Mesodermal cell (in vitro differentiated cells): ENCODE data around the gene IMPA2. TPM values are rescaled to one million over a fixed set of nuclear protein-coding genes. Genes with fewer than 3 reads are reported as not detected.
"Not testable (repeated sequence)": the region's sequence is repeated elsewhere in the genome, so short reads cannot be mapped to it uniquely, and the experiment has no call there.

Experiments
- H3K27ac ChIP-seq: 2 replicates; pipeline ENCODE4 v1.7.0; 2013; ENCODE audit warnings: mild to moderate bottlenecking, low read depth, low read length, moderate library complexity; ENCODE audit not compliant: severe bottlenecking
- H3K36me3 ChIP-seq: 2 replicates; pipeline ENCODE4 v1.7.1; 2013; ENCODE audit warnings: mild to moderate bottlenecking, low read length, moderate library complexity; ENCODE audit not compliant: control insufficient read depth, insufficient read depth
- H3K4me1 ChIP-seq: one replicate; pipeline ENCODE4 v1.7.1; 2013; ENCODE audit warnings: mild to moderate bottlenecking, low read length; ENCODE audit not compliant: insufficient read depth, control insufficient read depth, poor library complexity, severe bottlenecking
- H3K4me3 ChIP-seq: 2 replicates; pipeline ENCODE4 v1.7.0; 2013; ENCODE audit warnings: low read length, control low read depth, mild to moderate bottlenecking; ENCODE audit not compliant: insufficient read depth, poor library complexity, severe bottlenecking; ENCODE audit errors: extremely low read depth
- H3K9me3 ChIP-seq: 2 replicates; pipeline ENCODE4 v1.7.1; 2013; ENCODE audit warnings: mild to moderate bottlenecking, low read length, moderate library complexity; ENCODE audit not compliant: control insufficient read depth
- WGBS, 2 experiments: methylation state at CpG; one replicate each; pipeline ENCODE4 v1.1.5; 2013; ENCODE audit warnings: missing lambda C conversion rate in 2 of 2; ENCODE audit not compliant: insufficient coverage in 2 of 2; 5-methylcytosine and 5-hydroxymethylcytosine counted together
- polyA plus RNA-seq, 2 experiments: library from polyadenylated mRNA; stranded (reverse); fragments of 50-300 nt; gene quantifications; one replicate each; pipeline ENCODE4 v1.2.3, GENCODE V29; 2013

IMPA2 gene
- polyA plus RNA-seq (2013, experiment 1 of 2) = 38.0 TPM
- polyA plus RNA-seq (2013, experiment 2 of 2) = 36.4 TPM

GRCh38 chr18:11981192-11981542 is at the start of gene IMPA2:
Gene IMPA2 (plus strand): TSS chr18:11981507. CDS start chr18:11981670, 163 bp downstream.
- H3K36me3 ChIP-seq = peaks cover under 1% of the 10 kb centered on the region
- H3K4me3 ChIP-seq = peak within 1 kb of the TSS; percentile 71
- H3K27ac ChIP-seq = peak within 1 kb of the TSS; percentile 97
- WGBS, 2 experiments = 0 to 2% methylated on average over 12 to 21 of the region's 42 CpGs
- peaks cover 5% of the 10 kb centered on the region for H3K4me1 ChIP-seq
- H3K9me3 ChIP-seq = no peaks in the 10 kb centered on the region

DNA sequence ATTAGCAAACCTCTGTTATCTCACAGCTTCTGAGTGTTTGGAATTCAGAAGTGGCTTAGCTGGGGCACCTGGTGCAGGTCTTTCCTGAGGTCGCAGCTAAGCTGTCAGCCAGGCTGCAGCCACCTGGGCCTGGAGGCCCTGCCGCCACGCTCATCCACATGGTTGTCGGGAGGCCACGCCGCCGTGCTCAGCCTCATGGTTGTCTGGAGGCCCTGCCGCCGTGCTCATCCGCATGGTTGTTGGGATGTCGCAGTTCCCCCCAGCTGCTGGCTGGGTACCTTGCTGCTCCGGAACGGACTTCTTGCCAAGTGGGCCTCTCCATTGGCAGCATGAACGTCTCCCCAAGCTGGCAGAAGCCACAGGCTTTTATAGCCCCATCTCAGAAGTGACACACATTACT is 48.9 kb upstream of the IMPA2 start:
- Histone ChIP-seq H3K9me3 (no peaks in the 10 kb centered on the region), H3K36me3 (no peaks in the 10 kb centered on the region), H3K4me1 (peaks cover 5% of the 10 kb centered on the region), H3K4me3 (no peak overlapping the region), H3K27ac (no peak overlapping the region)
- 96% methylated on average over 11 to 14 of the region's 14 CpGs for WGBS, 2 experiments

- Histone ChIP-seq H3K36me3 (no peaks in the 10 kb centered on the region), H3K9me3 (no peaks in the 10 kb centered on the region)
- 20 to 25% methylated on average over 2 to 3 of the region's 4 CpGs for WGBS, 2 experiments
Observed at GRCh38 chr18:11937874-11938478, 43.3 kb upstream of the IMPA2 start.

GRCh38 chr18:11940956-11941355 is 40.4 kb upstream of the IMPA2 start:
- no peaks in the 10 kb centered on the region for H3K4me1 ChIP-seq
- no peaks in the 10 kb centered on the region for H3K36me3 ChIP-seq
- H3K4me3 ChIP-seq = no peak overlapping the region
- no peak overlapping the region for H3K27ac ChIP-seq
- no peaks in the 10 kb centered on the region for H3K9me3 ChIP-seq
- no CpG with 5 or more reads among the region's 2 CpGs for WGBS, 2 experiments

More at GRCh38 chr18:11937874-11938478, 43.3 kb upstream of the IMPA2 start:
- no peak overlapping the region for H3K27ac ChIP-seq
- H3K4me3 ChIP-seq = no peak overlapping the region
- H3K4me1 ChIP-seq = no peaks in the 10 kb centered on the region

GRCh38 chr18:11943551-11943950 is 37.8 kb upstream of the IMPA2 start:
- Histone ChIP-seq H3K9me3 (no peaks in the 10 kb centered on the region), H3K4me3 (no peak overlapping the region), H3K27ac (no peak overlapping the region), H3K4me1 (peaks cover 13% of the 10 kb centered on the region), H3K36me3 (no peaks in the 10 kb centered on the region)
- 78 to 80% methylated on average over 5 of the region's 6 CpGs for WGBS, 2 experiments

DNA sequence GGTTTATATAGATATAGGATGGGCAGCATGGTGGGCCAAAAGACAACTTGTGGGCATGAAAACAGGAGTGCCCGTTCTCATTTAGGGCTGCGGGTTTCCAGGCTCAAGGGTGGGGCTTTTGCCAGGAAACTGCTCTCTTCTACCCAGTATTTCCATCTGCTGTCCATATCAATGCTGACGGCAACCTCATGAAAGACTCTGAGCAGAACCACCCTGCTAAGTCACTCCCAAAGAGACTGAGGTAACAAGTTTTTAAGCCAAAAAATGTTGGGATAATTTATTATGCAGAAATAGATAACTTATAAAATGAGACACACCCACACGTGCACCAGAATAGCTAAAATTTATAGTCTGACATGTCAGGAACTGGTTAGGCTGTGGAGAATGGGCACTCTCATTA is 37.1 kb upstream of the IMPA2 start:
- peaks cover 13% of the 10 kb centered on the region for H3K4me1 ChIP-seq
- H3K4me3 ChIP-seq = no peak overlapping the region
- 72 to 100% methylated on average over 1 to 3 of the region's 4 CpGs for WGBS, 2 experiments
- H3K27ac ChIP-seq = no peak overlapping the region
- no peaks in the 10 kb centered on the region for H3K9me3 ChIP-seq
- no peaks in the 10 kb centered on the region for H3K36me3 ChIP-seq

GRCh38 chr18:11944786-11945185 is 36.5 kb upstream of the IMPA2 start:
- Histone ChIP-seq H3K9me3 (no peaks in the 10 kb centered on the region), H3K27ac (no peak overlapping the region), H3K4me3 (no peak overlapping the region), H3K36me3 (no peaks in the 10 kb centered on the region), H3K4me1 (peaks cover 13% of the 10 kb centered on the region)
- 97 to 99% methylated on average over 4 of the region's 5 CpGs for whole genome bisulfite sequencing, 2 experiments

- peak overlapping the region; percentile 43 for H3K27ac ChIP-seq
- peaks cover 13% of the 10 kb centered on the region for H3K4me1 ChIP-seq
- not testable (repeated sequence) for H3K36me3 ChIP-seq, H3K4me3 ChIP-seq, H3K9me3 ChIP-seq
- 82 to 88% methylated on average over 9 to 10 of the region's 22 CpGs for WGBS, 2 experiments
Observed at GRCh38 chr18:11945834-11946659, 35.3 kb upstream of the IMPA2 start.

- no peaks in the 10 kb centered on the region for H3K36me3 ChIP-seq
- H3K4me1 ChIP-seq = peaks cover 13% of the 10 kb centered on the region
- H3K4me3 ChIP-seq = no peak overlapping the region
- peak overlapping the region; percentile 43 for H3K27ac ChIP-seq
- H3K9me3 ChIP-seq = no peaks in the 10 kb centered on the region
- 59 to 60% methylated on average over 2 of the region's 3 CpGs for WGBS, 2 experiments
Observed at GRCh38 chr18:11946756-11947155, 34.6 kb upstream of the IMPA2 start.

DNA sequence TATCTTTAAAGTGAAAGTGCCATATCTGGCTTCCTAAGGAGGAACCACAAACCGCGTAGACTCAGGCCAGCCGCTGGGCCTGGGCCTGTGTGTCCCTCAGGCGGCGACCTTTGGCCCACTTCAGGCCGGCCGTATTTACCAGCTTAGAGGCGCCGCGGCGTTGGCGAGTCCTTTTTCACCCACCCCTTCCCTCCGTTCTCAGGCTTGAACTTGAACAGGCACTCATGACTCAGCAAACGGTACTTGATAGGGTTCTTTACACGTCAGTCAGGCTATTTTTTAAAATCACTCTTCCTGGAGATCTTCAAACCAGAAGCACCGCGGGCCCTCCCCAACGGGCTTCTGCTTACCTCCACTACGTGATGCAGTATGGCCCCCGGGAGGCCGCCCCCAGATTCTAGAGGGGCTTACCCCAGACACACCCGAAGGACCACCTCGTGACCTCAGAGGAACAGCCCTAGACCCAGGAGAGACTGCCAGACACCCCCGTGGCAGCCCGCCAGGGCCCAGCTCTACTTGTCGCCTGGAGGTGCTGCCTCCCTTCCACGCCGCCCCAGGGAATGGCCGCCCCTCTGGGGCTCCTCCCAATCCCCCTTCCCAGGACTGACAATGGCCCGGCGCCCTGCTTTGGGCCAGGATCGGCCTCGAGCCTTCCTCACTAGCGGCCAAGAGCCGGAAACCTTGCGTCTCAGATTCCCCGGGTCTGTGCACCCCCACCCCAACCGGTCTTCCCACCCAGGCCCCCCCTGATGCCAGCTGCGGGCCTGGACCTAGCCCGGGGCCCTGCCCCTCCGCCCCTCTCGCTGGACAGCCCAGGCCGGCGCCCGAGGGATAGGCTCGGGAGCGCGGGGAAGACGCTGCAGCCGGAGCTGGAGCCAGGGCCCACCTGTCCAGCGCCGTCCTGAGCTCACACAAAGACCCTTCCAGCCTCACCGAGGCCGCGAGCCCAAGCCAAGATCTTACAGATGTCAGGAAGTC is 33.8 kb upstream of the IMPA2 start:
- Histone ChIP-seq H3K27ac (peak overlapping the region; percentile 93), H3K36me3 (no peaks in the 10 kb centered on the region), H3K9me3 (no peaks in the 10 kb centered on the region), H3K4me1 (peaks cover 13% of the 10 kb centered on the region), H3K4me3 (peak overlapping the region; percentile 29)
- 10 to 31% methylated on average over 30 to 36 of the region's 55 CpGs for WGBS, 2 experiments
